Stimulated activated CD8-positive, alpha-beta memory T cell treated with anti-CD3 and anti-CD28 coated beads, Interleukin-4, amount 100 ng/mL, for 4 hours (primary cell): ENCODE measurements around the gene OSBP.

ENCODE experiments used
- DNase-seq, 2 donors: peaks; one replicate each; pipeline ENCODE4 v3.0.0-alpha.2; 2020; ENCODE audit warnings: low read depth in 2 of 2, low spot score in 1 of 2

Gene OSBP

GRCh38 chr11:59610289-59610688 is 5.3 kb downstream of the OSBP start:
- no peak for DNase-seq

GRCh38 chr11:59607703-59608454 is 7.7 kb downstream of the OSBP start:
- DNase-seq: no peak

- DNase-seq: no peak
These were observed 13.1 kb downstream of the OSBP start for GRCh38 chr11:59602432-59602831.

- DNase-seq: no peak
These were observed 13.8 kb downstream of the OSBP start for GRCh38 chr11:59601788-59602187.

GRCh38 chr11:59600636-59601035 is 14.9 kb downstream of the OSBP start:
- DNase-seq: no peak

- DNase-seq: no peak
These were observed 15.3 kb downstream of the OSBP start for GRCh38 chr11:59600234-59600633.

GRCh38 chr11:59598961-59599360 is 16.6 kb downstream of the OSBP start:
- no peak for DNase-seq

GRCh38 chr11:59584294-59584693 is 31.3 kb downstream of the OSBP start:
- DNase-seq: no peak

GRCh38 chr11:59582006-59582405 is 33.6 kb downstream of the OSBP start:
- no peak for DNase-seq

GRCh38 chr11:59578369-59578768 is 37.2 kb downstream of the OSBP start:
- DNase-seq: no peak

- DNase-seq: no peak
These were observed 40.1 kb downstream of the OSBP start for GRCh38 chr11:59575505-59575904.

GRCh38 chr11:59574932-59575502 is 40.6 kb downstream of the OSBP start:
- no peak for DNase-seq

- no peak for DNase-seq
These were observed 41.1 kb downstream of the OSBP start for GRCh38 chr11:59574467-59574866.

- no peak for DNase-seq
These were observed 42.4 kb downstream of the OSBP start for GRCh38 chr11:59573216-59573615.

- DNase-seq: no peak
These were observed 43.5 kb downstream of the OSBP start for GRCh38 chr11:59572091-59572490.

- no peak for DNase-seq
These were observed 53.3 kb downstream of the OSBP start for GRCh38 chr11:59562292-59562691.

GRCh38 chr11:59560702-59561473 is 54.7 kb downstream of the OSBP start:
- DNase-seq: peak; percentile 56 to 71

GRCh38 chr11:59560290-59560701 is 55.3 kb downstream of the OSBP start:
- peak; percentile 29 to 56 for DNase-seq

GRCh38 chr11:59559886-59560285 is 55.7 kb downstream of the OSBP start:
- DNase-seq: no peak

GRCh38 chr11:59558270-59558643 is 57.3 kb downstream of the OSBP start:
- DNase-seq: no peak

- DNase-seq: no peak
These were observed 58.6 kb downstream of the OSBP start for GRCh38 chr11:59556917-59557348.
